SIG-M5 treated with dmso at 0.1 percent for 504 hours (cell line): ENCODE results near the gene PIEZO2.

ENCODE experiments used
- DNase-seq: peaks from one replicate; lab custom pipeline; 2025; ENCODE audit not compliant: unreplicated experiment; lab: John Stamatoyannopoulos, UW

The PIEZO2 gene

DNA sequence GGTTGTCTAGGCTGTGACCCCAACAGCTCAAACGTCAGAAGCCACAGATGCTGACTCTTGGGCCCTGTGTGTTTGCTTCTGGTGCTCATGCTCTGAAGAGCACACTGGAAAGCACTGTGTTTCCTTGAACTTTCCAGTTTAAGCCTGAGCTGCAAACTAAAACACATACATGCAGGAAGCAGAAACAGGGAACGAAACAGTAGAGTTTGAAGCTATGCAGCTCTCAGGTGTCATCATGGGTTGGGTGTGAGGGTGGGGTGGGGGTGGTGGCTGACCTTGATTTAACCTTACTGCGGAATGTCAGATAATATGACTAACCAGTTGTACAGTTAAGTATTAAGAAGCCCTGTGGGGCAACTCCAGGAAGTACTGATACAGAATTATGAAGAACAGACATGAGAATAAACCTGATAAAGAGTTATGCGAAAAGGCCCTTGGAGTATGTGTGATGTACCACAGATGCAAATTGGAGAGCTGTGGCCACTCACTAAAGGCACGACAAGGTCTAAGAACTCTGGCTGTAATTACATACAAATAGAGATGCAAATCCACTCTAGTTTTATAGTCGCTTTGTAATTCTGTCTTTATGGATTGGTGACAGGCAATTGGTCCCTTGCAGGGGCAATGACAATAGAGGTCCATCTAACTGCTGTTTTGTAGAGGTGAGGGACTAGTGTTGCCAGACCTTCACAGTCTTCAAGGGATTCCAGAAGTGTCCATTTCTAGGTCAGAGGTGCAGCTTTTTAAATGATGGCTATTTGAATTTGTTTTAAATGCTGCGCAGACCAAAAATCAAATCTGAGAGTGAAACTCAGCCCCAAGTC, 350.4 kb downstream of the PIEZO2 start:
- no peak for DNase-seq

DNA sequence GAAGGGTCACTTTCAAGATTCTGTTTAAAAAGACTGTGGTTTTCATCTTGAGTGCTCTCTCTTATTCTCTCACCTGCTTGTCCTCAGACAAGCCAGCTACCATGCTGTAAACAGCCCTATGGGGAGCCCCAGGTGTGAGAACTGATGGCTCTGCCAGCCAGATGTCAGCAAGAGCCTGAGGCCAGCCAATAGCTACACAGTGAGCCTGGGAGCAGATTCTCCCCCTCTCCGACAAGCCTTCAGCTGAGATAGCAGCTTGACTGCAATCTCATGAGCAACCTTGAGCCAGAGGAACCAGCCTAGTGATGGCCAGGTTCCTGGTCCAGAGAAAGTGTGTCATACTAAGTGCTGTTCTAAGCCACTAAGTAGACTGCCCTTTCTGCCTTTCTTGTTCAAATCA, 351.5 kb downstream of the PIEZO2 start:
- no peak for DNase-seq

DNA sequence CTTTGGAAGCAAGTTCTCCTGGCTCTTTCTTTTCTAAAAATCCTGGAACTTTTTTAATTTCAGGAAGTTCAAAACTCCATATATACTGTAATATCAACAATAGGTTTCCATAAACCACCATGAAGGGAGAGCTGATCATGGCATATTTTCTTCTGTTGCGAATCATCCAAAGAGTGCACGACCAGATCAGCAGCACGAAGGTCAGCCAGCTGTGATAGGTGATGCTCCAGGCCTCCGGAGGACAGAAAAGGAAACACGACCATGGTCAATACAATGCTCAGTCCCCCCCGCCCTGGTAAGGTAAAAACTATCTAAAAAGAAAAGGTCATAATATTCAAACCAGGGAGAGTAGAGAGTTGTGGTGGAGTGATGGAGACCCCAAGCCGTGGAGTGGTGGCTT, 354.6 kb downstream of the PIEZO2 start:
- no peak for DNase-seq

DNA sequence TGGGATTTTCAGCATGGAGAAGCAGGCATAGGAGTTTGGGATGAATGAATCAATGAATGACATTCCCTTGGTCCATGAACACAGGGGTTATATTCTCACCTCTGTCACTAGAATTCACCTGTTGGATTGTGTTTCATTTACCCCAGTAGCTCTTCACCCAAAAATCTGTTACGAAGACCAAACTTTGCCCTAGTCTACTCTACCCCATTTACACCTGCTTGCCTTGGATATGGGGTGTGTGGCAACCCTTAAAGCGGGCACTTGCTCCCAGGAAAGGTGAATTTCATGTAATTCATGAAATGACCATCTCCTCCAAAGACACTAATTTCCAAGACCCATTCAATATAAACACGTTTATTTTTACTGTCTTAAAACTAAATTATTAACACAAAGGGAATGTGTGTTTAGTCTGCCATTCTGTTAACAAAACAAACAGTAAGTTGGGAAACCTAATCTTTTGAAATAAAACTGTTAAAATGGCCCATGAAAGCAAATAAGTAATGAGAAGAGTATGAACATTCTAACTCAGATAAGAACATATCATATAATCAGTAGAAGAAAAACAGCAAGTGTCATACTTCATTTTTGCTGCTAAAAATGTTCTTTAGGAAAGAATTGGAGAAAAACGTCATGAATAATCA, 355.5 kb downstream of the PIEZO2 start:
- no peak for DNase-seq

DNA sequence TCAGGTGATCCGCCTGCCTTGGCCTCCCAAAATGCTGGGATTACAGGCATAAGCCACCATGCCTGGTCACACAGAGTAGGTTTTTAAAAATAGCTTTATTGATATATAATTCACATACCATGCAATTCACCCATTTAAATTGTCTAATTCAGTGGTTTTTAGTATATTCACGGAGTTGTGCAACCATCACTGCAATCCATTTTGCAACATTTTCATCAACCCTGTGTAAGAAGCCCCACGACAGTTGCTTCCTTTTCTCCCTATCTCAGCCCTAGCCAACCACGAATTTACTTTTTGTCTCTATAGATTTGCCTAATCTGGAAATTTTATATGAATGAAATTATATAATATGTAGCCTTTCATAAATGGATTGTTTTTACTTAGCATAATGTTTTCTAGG, 357.2 kb downstream of the PIEZO2 start:
- peak; percentile 81 for DNase-seq

DNA sequence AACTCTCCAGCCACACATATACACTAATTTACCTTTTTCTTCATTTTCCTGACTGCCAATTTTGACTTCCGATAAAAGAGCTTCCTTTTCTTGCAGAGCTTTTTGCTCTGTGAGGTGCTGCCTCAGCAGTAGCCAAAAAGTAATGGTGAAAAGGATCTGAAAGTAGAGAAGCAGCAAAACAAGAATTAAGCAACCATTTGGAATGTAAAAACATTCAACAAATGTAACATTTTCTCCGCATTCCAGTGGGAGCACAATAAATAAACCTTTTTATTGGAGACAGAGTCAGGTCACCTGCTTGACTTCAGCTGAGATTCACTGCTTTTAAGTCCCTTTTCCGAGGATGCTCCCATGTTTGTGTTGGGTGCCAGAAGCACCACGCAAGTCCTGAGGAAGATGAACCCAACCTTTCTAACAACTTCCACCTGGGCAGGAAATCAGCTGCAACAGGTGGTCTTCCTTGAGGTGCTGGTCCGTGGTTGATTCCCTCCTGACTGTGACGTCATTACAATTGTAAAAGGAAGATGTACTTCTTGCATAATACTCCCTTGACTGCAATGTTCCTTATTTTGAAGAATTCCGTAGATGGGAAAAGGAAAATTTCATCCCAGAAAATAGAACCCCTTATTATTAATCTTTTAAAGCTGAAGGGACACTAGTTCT, 358.1 kb downstream of the PIEZO2 start:
- DNase-seq, result peak; percentile 11

DNA sequence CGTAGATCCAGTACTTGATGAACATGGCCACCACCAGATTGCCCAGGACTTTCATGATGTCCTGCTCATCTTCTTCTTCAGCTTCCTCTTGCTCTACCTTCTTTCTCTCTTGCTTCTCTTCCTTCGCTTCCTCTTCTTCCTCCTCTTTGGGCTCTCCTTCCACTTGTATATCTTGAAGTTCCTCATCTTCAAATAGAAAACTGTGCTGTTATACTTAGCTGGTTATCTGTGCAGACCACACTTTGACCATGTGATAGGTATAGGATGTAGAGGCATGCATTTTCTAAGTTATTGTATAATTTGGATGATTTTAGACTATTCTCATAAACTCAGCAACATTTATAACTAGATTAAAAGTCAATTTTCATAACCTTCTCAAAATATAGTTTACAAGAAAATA, 360.2 kb downstream of the PIEZO2 start:
- DNase-seq, result no peak

DNA sequence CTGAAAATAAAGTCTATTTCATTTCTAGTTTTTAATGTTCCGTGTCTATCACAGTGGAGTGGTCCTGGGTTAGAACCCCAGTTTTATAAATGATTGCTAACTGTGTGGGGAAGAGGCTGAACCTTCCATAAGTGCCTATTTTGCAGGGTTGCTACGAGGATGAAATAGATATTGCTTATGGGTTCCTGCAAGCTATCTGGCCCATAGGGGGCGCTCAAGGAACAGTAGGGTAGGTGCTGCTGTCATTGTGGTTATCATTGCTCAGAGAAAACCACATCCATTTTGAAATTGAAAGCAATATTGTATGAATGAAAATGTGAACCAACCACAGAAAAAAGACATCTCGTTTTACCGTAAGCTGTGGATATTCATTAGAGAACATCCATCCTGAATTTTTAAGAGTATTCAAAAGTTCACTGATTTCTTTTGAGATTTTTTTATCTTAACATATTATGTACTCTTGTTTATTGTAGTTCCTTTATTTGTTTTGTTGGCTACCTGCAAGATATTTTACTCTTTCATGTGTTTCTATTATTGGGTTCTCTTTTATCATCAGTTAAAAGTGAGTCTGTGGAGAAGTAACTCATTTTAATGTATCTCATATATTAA, 362.0 kb downstream of the PIEZO2 start:
- DNase-seq, result peak; percentile 89

DNA sequence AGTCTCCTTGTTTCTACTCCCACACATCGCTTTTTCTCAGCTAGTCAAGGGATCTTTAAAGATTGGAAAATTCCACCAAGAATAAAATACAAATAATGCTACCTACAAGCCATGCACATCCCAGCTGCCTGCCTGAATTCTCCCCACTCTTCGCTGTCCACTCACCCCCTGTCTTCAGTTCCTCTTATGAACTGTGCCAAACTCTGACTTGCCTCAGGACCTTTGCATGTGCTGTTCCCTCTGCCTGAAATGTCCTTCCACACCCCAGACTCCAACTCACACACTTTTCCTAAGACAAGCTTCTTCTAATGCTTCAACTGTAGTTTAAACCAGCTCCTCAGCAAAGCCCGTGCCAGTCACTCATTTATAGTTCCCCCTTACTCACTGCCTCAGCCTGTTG, 363.6 kb downstream of the PIEZO2 start:
- DNase-seq, result no peak

DNA sequence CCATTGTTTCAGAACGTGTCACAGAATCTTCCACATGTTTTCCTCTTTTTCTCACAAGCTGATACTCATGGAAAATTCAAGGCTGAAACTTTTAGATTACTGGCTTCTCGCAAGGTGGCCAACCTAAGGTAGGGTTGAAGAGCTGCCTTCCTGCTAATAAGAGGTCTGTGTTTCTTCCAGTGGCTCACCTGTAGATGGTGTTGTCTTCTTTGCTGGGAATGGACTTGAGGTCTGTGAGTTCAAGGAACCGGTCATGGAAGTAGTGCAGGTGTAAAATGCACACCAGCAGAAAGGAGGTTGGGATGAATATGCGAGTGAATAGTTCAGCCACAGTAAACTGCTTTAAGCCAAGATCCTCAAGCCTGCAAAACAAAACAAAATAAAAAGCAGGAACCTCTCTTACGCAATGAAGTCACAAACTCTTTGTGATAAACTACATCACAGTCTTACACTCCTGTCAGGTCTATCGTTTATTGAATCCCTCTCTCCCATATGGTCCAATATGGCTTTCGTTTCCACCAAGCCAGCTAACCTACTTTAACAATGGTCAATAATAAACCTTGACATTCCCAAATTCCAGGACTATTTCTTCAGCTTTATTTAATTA, 364.7 kb downstream of the PIEZO2 start:
- DNase-seq, result no peak

DNA sequence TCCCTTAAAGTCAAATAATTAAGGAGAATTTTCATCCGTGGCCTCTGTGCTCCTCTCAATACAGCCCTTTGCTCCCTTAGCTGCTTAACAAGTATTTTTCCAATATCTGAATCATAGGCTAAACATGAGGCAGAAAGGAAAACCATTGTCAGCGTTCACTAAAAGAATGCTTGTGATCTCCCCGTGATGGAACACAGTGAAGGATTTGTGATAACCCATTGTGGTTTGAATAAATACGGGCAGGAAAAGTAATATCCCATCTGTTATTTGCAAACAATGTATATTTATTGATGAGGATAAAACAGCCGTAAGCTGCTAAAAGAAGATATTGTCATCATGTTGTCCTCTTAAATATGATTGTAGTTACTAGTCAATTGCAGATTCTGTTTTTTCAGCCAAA, 365.4 kb downstream of the PIEZO2 start:
- no peak for DNase-seq

DNA sequence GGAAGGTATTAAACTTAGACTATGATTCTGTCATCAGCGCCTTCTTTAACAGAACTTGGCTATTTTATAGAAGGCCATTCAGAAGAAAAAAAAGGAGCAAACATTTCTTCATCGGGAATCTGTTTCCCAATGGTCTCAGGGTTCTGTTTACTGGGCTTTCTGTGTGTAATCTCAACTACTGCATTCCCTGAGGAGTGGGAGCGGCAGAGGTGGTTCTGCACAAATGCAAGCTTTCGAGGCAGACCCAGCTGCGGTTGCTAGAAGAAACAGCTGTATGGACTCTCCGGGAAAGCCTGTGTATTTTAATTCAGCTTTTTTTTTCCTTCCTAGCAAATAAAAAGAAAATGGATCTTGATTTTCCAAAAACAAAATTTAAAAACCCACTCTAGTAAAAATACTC, 372.9 kb downstream of the PIEZO2 start:
- DNase-seq, result no peak

DNA sequence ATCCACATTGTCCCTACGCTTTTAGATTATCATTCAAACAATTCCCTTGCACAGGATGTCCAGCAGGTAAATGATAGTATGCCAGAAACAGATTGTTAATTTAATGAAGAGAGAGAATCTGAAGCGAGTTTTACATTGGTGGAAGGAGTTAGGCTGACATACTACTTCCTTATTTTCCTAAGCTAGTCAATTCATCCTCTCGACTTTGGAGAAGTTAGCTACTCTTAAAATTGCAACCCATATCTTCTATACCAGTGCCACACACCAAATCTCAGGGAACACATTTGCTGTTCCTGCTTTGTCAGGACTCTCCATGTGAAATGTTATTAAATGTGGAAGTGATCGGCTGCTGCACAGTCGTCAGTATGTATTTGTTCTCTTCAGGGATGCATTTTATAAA, 374.3 kb downstream of the PIEZO2 start:
- DNase-seq, result no peak

DNA sequence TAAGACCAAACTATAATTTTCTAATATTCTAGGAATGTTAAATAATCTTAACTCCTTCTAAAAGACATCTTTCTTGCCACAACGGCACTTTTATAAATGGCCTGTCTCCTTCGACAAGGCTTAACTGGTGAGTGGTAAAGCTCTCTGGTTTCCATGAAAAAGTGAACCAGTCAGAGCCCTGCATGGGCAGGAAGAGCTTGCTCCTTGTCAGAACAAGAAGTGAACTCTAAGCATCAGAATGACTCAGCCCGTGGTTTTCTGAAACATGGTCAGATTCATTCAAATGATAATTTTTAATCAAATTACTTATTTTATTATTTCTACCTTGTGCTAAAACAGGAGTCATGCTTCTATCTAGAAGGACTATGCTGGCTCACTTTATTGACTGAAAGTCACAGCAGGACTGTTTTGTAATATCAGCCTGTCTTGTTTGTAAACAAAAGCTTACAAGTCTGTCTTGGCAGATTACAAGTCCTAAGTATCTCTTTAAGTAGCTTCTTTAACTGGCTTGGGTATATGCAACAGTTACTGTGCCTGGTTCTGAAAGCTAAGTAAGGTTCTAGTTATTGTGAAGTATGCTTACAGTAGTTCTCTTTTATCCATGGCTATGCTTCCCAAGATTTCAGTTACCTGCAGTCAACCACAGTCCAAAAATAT, 378.2 kb downstream of the PIEZO2 start:
- no peak for DNase-seq

DNA sequence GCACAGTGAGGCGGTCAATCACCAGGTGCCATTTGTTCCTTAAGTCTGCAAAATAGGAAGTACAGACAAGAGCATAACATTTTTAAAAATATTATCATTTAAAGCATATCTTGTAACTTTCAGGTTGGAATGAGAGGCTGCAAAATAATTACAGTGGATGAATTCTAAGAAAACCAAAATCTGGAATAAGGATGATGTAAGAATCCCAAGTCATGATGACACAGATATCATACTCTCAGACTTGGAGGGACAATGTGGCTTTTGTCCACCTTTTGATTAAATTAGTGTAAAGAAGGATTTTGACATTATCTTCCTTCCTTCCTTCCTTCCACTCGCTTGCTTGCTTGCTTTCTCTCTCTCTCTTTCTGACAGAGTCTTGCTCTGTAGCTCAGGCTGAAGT, 379.1 kb downstream of the PIEZO2 start:
- DNase-seq, result no peak

DNA sequence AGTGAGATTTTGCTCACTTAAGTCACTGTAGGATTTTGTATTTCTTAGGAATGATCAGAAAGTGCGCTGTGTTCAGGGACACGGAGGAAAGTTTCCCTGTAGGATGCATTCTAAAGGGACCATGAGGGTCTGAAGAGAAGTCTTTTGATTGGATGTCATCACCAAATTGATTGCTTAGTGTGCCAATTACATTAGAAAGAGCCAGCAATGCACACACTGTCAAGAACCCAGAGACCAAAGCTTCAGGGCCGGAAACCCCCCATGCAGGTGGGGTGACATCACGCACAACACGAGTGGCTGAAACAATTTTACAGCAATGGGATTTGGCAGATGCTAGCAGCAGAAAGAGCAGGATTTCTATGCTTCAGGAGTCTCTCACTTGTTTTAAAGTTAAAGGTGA, 381.1 kb downstream of the PIEZO2 start:
- DNase-seq, result no peak

DNA sequence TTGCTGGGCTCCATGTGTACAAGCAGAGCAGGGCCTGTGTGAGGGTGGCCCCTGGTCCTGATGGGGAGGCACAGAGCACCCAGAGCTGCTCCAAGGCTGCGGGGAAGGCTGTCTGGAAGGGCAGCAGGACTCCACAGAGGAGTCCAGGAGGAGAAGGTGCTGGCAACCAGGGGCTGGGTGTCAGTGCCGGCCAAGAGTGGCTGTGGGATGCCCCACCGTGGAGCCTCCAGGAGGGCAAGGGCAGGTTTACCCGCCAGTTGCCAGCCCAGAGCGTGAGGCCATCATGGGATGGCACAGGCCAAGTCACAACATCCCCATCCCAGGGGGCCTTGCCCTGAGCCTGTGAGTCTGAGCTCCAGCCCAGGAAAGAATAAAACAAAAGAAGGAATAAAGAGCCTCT, 381.7 kb downstream of the PIEZO2 start:
- DNase-seq, result no peak

DNA sequence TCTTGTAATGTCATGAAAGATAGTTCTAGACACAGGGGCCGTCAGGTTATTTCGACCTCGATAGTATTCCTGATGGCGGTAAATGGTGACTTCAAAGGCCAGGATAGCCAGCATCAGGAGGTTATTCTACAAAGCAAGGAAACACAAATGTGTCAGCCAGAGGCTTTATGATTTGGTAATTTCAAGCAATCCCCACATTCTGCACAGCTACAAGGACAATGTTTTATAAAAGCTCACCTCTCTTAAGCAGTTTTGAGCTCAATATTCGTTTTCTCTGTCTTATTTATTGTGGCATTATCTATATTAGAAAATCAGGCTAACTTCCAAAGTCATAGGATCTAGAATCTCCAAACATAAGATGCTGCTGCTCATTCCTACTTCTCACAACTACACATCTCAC, 388.4 kb downstream of the PIEZO2 start:
- DNase-seq, result no peak

DNA sequence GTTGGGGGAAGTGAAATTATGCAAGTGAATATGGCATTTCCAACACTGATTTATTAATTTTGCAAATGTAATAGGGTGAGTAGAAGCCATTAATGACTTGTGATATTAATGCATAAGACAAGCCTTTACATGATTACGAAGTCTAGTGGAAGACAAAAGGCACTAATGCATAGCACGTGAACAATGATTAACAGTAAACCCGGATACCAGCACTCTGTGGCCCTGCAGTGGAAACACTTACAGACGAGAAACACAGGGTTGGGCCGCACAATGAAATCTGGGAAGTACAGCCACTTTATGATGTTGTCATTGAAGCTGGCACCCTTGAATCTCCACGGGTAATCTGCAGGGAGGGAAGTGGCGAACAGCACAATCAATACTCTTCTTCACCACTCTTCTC, 390.1 kb downstream of the PIEZO2 start:
- DNase-seq, result no peak

DNA sequence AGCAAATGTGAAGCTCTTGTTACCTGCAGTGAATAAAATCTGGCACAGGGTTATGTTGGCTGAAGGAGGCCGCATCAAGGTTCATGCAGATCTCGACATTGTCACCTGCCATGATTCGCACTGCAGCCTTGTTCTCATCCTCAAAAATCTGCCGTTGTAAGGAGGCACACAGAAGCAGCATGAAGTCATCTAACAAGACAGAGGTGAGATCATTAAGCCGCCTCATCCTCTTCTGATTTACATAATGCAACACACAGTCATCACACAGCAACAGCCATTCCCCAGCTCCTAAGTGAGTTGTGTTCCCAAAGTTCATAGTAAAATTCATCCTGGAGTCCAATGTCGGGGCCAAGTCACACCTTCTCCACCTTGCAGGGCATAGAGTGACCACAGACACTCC, 391.4 kb downstream of the PIEZO2 start:
- no peak for DNase-seq

DNA sequence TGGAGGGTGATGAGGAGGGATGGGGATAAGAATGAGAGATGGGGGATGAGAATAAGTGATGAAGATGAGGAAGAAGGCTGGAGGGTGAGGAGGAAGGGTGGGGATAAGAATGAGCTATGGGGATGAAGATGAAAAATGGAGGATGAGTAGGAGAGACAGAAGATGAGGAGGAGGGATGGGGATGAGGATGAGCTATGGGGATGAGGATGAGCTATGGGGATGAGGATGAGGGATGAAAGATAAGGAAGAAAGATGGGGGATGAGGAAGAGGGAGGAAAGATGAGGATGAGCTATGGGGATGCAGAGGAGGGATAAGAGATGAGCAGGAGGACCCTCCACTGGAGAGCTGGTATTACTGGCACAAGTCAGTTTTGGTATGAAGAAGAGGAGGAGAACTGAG, 392.0 kb downstream of the PIEZO2 start:
- DNase-seq, result no peak
